SJSA1 (cell line): Measurements from ENCODE around the gene PPM1E. TPM values are rescaled to one million over a fixed set of nuclear protein-coding genes. Genes with fewer than 3 reads are reported as not detected.

Experiments used
- DNase-seq, 2 experiments: peaks; one replicate each; pipeline ENCODE4 v3.0.0-alpha.2; 2015 to 2020; ENCODE audit warnings: low spot score in 2 of 2, low read depth in 1 of 2
- H3K27ac ChIP-seq: fragments of 250-450 bp; sonication (Bioruptor Pico); 2 replicates; pipeline ENCODE4 v1.5.1; 2020; ENCODE audit warnings: mild to moderate bottlenecking, moderate library complexity
- H3K27me3 ChIP-seq: fragments of 250-450 bp; sonication (Bioruptor Pico); replicated peaks from 2 replicates; pipeline ENCODE4 v1.5.1; 2020; ENCODE audit warnings: mild to moderate bottlenecking, moderate library complexity
- H3K36me3 ChIP-seq: fragments of 250-450 bp; sonication (Bioruptor Pico); 2 replicates; pipeline ENCODE4 v1.5.1; 2020; ENCODE audit warnings: mild to moderate bottlenecking
- H3K4me1 ChIP-seq: fragments of 250-450 bp; sonication (Bioruptor Pico); replicated peaks from 2 replicates; pipeline ENCODE4 v1.6.1; 2021; ENCODE audit warnings: mild to moderate bottlenecking
- H3K4me3 ChIP-seq: fragments of 250-450 bp; sonication (Bioruptor Pico); 2 replicates; pipeline ENCODE4 v1.5.1; 2020; ENCODE audit warnings: mild to moderate bottlenecking
- H3K9me3 ChIP-seq: fragments of 250-450 bp; sonication (Bioruptor Pico); replicated peaks from 2 replicates; pipeline ENCODE4 v1.5.1; 2020; ENCODE audit warnings: mild to moderate bottlenecking
- total RNA-seq: library from RNA; depleted of rRNA; stranded (reverse); fragments of >200 nt; shearing (Covaris generic); gene quantifications from 2 replicates; pipeline ENCODE4 v1.2.3, GENCODE V29; 2014; rRNA removed

PPM1E gene
- total RNA-seq, 1 experiment from 2014 or later: 0.45 TPM

DNA sequence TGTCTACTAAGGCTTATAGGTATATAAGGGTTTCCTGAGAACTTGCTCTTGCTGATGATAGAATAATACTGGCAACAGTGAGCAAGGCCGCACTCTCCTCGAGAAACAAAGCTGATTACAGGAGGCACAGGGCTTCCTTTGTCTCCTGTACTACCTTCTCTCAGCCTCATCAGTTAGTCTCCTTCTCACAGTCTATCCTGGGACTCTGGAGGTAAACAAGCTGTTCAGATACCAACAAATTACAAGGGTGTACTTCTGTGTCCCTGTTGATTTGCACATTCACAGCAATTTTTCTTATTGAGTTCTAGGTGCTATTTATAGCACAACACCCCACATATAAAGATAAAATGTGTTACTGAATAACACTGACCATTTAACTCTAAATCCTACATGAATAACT is 252.3 kb downstream of the PPM1E start:
- no peaks in the 10 kb centered on the region for H3K9me3 ChIP-seq
- no peak for DNase-seq
- no peak overlapping the region for H3K27ac ChIP-seq
- H3K27me3 ChIP-seq: no peaks in the 10 kb centered on the region
- peaks cover 10% of the 10 kb centered on the region for H3K4me1 ChIP-seq
- peaks cover 62% of the 10 kb centered on the region for H3K36me3 ChIP-seq
- no peak overlapping the region for H3K4me3 ChIP-seq

DNA sequence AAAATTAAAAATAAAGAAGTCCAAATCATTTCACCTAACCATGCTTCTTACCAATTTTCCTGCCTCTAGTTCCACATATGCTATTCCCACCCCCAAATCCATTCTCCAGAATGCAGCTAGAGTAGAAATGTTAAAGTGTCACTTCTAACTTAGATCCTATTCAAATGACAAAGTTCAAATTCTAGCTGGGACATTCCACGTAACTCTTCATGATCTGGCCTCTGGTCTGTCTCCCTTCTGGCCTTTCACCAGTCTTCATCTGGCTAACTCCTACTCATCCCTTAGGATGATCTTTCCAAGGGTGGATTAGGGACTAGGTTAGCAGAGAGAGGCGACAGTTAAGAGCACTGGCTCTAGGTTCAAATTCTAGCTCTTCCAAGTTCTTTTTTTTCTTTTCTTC is 253.1 kb downstream of the PPM1E start:
- no peaks in the 10 kb centered on the region for H3K27me3 ChIP-seq
- no peak overlapping the region for H3K4me3 ChIP-seq
- no peak for DNase-seq
- peaks cover 5% of the 10 kb centered on the region; the same call in 1 of the 2 replicates for H3K4me1 ChIP-seq
- H3K27ac ChIP-seq: no peak overlapping the region
- H3K36me3 ChIP-seq: peaks cover 62% of the 10 kb centered on the region
- no peaks in the 10 kb centered on the region for H3K9me3 ChIP-seq

- Histone ChIP-seq H3K27ac (no peak overlapping the region), H3K9me3 (no peaks in the 10 kb centered on the region), H3K4me3 (no peak overlapping the region), H3K27me3 (no peaks in the 10 kb centered on the region), H3K36me3 (peaks cover 60% of the 10 kb centered on the region), H3K4me1 (no peaks in the 10 kb centered on the region)
- DNase-seq: no peak
Measured at GRCh38 chr17:59010026-59010425, 254.4 kb downstream of the PPM1E start.

DNA sequence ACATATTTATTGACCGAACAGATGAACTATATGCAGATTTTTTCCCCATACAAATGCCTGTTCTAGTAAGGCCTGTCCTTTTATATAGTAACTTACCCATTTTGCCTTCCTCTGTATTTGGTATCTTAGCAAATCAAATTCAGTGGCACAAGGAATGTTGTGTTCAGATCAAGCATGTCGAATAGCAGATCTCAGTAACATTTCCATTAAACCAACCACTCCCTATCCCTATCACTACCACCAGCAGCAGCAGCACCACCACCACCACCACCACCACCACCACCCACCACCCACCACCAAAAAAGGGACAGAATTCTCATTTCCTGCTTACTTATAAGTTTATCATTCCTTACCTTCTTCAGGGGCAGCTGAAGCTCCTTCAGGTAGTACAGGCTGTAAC is 256.3 kb downstream of the PPM1E start:
- no peak overlapping the region for H3K4me3 ChIP-seq
- peaks cover 49% of the 10 kb centered on the region for H3K36me3 ChIP-seq
- H3K4me1 ChIP-seq: no peaks in the 10 kb centered on the region
- no peak overlapping the region for H3K27ac ChIP-seq
- no peaks in the 10 kb centered on the region for H3K27me3 ChIP-seq
- no peaks in the 10 kb centered on the region for H3K9me3 ChIP-seq
- no peak for DNase-seq

DNA sequence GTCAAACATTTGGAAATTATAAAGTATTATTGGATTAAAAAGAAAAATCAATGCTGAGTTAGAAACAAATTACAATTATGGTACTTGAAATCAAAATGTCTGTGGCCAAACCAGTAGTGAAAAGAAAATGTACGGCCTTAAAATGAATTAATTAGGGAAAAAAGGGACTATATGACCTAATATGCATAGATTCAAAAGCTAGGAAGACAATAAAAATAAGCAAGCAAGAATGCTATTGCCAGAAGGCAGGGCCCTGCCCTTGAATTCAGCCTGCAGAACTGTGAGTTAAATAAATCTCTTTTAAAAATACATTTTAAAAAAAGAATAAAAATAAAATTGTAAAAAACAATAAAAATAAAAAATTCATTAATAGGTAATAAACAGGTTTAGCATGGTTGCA is 262.4 kb downstream of the PPM1E start:
- Histone ChIP-seq H3K9me3 (no peaks in the 10 kb centered on the region), H3K4me1 (no peaks in the 10 kb centered on the region), H3K4me3 (no peak overlapping the region), H3K27me3 (no peaks in the 10 kb centered on the region), H3K36me3 (peaks cover 11% of the 10 kb centered on the region), H3K27ac (no peak overlapping the region)
- no peak for DNase-seq

DNA sequence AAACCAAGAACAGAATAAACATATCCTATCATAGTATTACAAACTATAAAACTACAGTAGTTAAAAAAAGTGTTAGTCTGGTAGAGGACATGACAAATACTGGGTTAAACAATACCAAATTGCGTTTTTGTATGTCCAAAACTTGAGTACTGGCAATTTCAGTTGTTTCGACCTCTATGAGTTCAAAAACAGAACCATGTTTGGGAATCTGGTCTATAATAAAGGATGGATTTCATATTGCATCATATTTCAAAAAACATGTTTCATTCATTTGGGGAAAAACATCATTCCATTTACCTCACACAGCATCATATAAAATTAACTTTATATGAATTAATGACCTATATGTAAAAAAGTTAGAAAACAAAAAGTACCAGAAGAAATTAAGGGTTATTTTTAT is 269.3 kb downstream of the PPM1E start:
- no peak for DNase-seq
- Histone ChIP-seq H3K27me3 (no peaks in the 10 kb centered on the region), H3K36me3 (peaks cover 42% of the 10 kb centered on the region), H3K27ac (no peak overlapping the region), H3K9me3 (no peaks in the 10 kb centered on the region), H3K4me1 (no peaks in the 10 kb centered on the region), H3K4me3 (no peak overlapping the region)

- Histone ChIP-seq H3K36me3 (peaks cover 46% of the 10 kb centered on the region), H3K27ac (no peak overlapping the region), H3K27me3 (no peaks in the 10 kb centered on the region), H3K4me1 (no peaks in the 10 kb centered on the region), H3K9me3 (no peaks in the 10 kb centered on the region), H3K4me3 (no peak overlapping the region)
- no peak for DNase-seq
Measured at GRCh38 chr17:59026176-59026939, 270.7 kb downstream of the PPM1E start.

DNA sequence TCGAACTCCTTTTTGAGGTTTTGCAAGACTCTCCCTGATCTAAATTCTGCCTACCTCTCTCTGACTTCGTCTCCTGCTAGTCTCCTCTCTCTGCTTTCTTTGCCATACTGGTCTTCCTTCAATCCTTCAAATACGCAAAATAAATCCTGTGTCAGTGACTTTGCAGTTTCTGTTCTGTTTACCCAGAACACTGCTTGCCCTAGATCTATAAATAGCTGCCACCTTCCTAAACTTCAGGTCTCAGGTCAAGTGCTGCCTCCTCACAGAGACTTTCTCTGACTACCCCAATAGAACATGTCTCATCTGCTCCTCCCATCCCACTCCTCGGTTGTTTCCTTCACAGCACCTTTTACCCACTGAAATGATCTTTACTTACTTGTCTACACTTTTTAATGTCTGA is 272.1 kb downstream of the PPM1E start:
- Histone ChIP-seq H3K27ac (no peak overlapping the region), H3K4me1 (no peaks in the 10 kb centered on the region), H3K9me3 (no peaks in the 10 kb centered on the region), H3K27me3 (no peaks in the 10 kb centered on the region), H3K36me3 (peaks cover 49% of the 10 kb centered on the region), H3K4me3 (no peak overlapping the region)
- no peak for DNase-seq

DNA sequence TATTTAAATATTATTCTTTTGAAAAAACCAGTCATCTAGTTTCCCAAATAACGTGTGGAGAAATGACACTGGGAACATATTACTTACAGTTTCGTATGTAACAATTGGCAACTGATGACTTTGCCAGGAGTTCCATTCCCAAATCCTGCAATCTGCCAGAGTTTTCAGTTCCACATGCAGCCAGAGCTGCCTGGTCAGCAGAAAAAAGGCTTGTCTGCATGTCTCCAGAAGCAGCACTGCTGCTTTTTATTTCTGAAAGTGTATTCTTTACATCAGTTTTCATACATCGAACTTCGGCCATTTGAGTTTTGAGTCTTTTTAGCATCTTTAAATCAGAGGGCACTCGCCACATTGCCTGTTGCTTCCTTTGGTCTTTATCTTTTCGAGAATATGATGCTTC is 272.7 kb downstream of the PPM1E start:
- Histone ChIP-seq H3K4me3 (no peak overlapping the region), H3K9me3 (no peaks in the 10 kb centered on the region), H3K36me3 (peaks cover 55% of the 10 kb centered on the region), H3K27ac (no peak overlapping the region), H3K4me1 (no peaks in the 10 kb centered on the region), H3K27me3 (no peaks in the 10 kb centered on the region)
- DNase-seq: no peak

GRCh38 chr17:59030811-59031210 is 275.2 kb downstream of the PPM1E start:
- Histone ChIP-seq H3K36me3 (peaks cover 73% of the 10 kb centered on the region), H3K27ac (no peak overlapping the region), H3K4me3 (no peak overlapping the region), H3K4me1 (no peaks in the 10 kb centered on the region), H3K27me3 (no peaks in the 10 kb centered on the region), H3K9me3 (no peaks in the 10 kb centered on the region)
- DNase-seq: no peak

Other genes with a start within 250 kb of the PPM1E start
- 20.3 and 40.2 TPM in 2 replicates for gene MTMR4, start 241.2 kb upstream of the PPM1E start, total RNA-seq
- 0.03 and 0.13 TPM in 2 replicates for gene TEX14, start 63.8 kb upstream of the PPM1E start, total RNA-seq
- gene RAD51C, start 63.3 kb upstream of the PPM1E start, total RNA-seq: 74.9 and 77.8 TPM in 2 replicates